ENCODE results near the gene TLN1. TPM values are rescaled to one million over a fixed set of nuclear protein-coding genes. Genes with fewer than 3 reads are reported as not detected.

Gene TLN1
- total and polyA plus RNA-seq, 10 of the 15 experiments (the other 5 are each of a cell fraction or from before 2014, with no cell fraction given), result 11.6 to 305 (median 71.9) TPM

GRCh38 chr9:35687972-35688557 is 43.9 kb downstream of the TLN1 start:
- SMC1A ChIA-PET (ENCODE audit: uncharacterized antibody, unreplicated experiment), result interaction anchor here (0.8 to 2.0 kb wide), 4 partner anchors 9 to 41 kb away, joined by 3 to 7 read pairs (median 4); no protein-coding TSS in a partner anchor
- Histone ChIP-seq H3K27ac (ENCODE audit: control insufficient read depth, insufficient read depth) (no peak overlapping the region), H3K36me3 (ENCODE audit: control insufficient read depth in 2 of 2, insufficient read depth in 2 of 2, low read length in 1 of 2) (no peaks in the 10 kb centered on the region), H3K9ac (ENCODE audit: control insufficient read depth, insufficient read depth, low read length) (no peak overlapping the region), H3K27me3 (replicated peaks in 1 of 2; ENCODE audit: control insufficient read depth in 2 of 2, insufficient read depth in 2 of 2, low read length in 1 of 2) (no peaks in the 10 kb centered on the region; a peak in 1 of 4 replicates), H4K20me1 (ENCODE audit: control insufficient read depth, insufficient read depth) (no peaks in the 10 kb centered on the region), H3K79me2 (ENCODE audit: control insufficient read depth, insufficient read depth, low read length) (no peaks in the 10 kb centered on the region; the same call in 1 of the 2 replicates), H3K4me1 (ENCODE audit: control insufficient read depth, insufficient read depth, low read length) (peaks cover 3% of the 10 kb centered on the region; the same call in 1 of the 2 replicates), H2AFZ (ENCODE audit: control insufficient read depth, low read depth, low read length) (no peak overlapping the region), H3K4me3 (no peak overlapping the region), H3K4me2 (ENCODE audit: control insufficient read depth, insufficient read depth) (no peak overlapping the region), H3K9me3 (replicated peaks; ENCODE audit: control insufficient read depth, insufficient read depth, low read length) (no peaks in the 10 kb centered on the region)
- TF ChIP-seq NFYB (IDR thresholded peaks at IDR 0.05; ENCODE audit: insufficient read depth, low read depth, low read length) (no peak), GABPA (IDR thresholded peaks at IDR 0.05; ENCODE audit: low read depth) (no peak), SIX5 (IDR thresholded peaks at IDR 0.05; ENCODE audit: low read depth, low read length, severe bottlenecking) (no peak), SP1 (IDR thresholded peaks at IDR 0.05; ENCODE audit: low read depth, low read length) (no peak), ZNF384 (IDR thresholded peaks at IDR 0.05; ENCODE audit: borderline replicate concordance, low read depth, low read length) (no peak), ELK1 (IDR thresholded peaks at IDR 0.05; ENCODE audit: low read depth, low read length) (no peak), MEF2A (IDR thresholded peaks at IDR 0.05; ENCODE audit: insufficient read depth, low read depth, low read length) (no peak), POLR2AphosphoS2 (IDR thresholded peaks at IDR 0.05; ENCODE audit: low read depth, low read length) (no peak), PAX8 (IDR thresholded peaks at IDR 0.05) (no peak), POLR2A (IDR thresholded peaks at IDR 0.05; ENCODE audit: low read depth, low read length) (no peak), ZBTB33 (IDR thresholded peaks at IDR 0.05) (no peak), SUPT20H (IDR thresholded peaks at IDR 0.05; ENCODE audit: borderline replicate concordance, control insufficient read depth, low read depth, low read length) (no peak), CEBPZ (IDR thresholded peaks at IDR 0.05; ENCODE audit: low read depth, low read length) (no peak), SPI1 (IDR thresholded peaks at IDR 0.05; ENCODE audit: borderline replicate concordance, insufficient read depth, low read depth, low read length) (no peak), MAX (IDR thresholded peaks at IDR 0.05; ENCODE audit: low read depth, low read length) (no peak)
- RAD21 ChIA-PET (ENCODE audit: unreplicated experiment), result interaction anchor here (0.7 kb wide), 1 partner anchor 23 kb away, joined by 3 read pairs; the partner anchor contains the start of gene ARHGEF39
- DNase-seq (ENCODE audit: low read depth, low spot score) (no peak), FAIRE-seq (no peak), ATAC-seq (no peak)
- WGBS (ENCODE audit: insufficient coverage, insufficient replicate concordance, low lambda C conversion rate, missing lambda C conversion rate), result 50% methylated on average over 2 of the region's 2 CpGs
- in situ Hi-C loops (cut with MboI), result no loop called here
- BruUV-seq (replicated peaks), result no TSS peak
- intact Hi-C loops (cut with micrococcal nuclease; ENCODE audit: unreplicated experiment), result no loop called here
- CTCF ChIA-PET, result interaction anchor here (1.0 to 15.2 kb wide), 6 partner anchors 9 to 138 kb away, joined by 3 to 227 read pairs (median 5); partner anchors contain the start of genes ARHGEF39, CCDC107 and RMRP
- POLR2A ChIA-PET, result interaction anchor here (0.8 to 1.4 kb wide), 3 partner anchors 8 to 60 kb away, joined by 3 to 6 read pairs (median 6); partner anchors contain the start of genes GBA2 and RGP1
